Esophagus squamous epithelium (tissue), 5 donors: ENCODE results near the gene IGF2BP1. TPM values are rescaled to one million over a fixed set of nuclear protein-coding genes. Genes with fewer than 3 reads are reported as not detected.

Source experiments
- DNase-seq: peaks from one replicate; lab custom pipeline; 2025; lab: John Stamatoyannopoulos, UW
- H3K27ac ChIP-seq, 4 donors: fragments of 200-600 bp; sonication (generic); one replicate each; pipeline ENCODE4 v1.5.1; 2016 to 2019; ENCODE audit warnings: mild to moderate bottlenecking in 1 of 4
- H3K27me3 ChIP-seq, 4 donors: fragments of 200-600 bp; sonication (generic); 1 replicate in 3 of 4; 2 replicates in 1 of 4; pipeline versions ENCODE4 v1.5.1 to v1.6.0; 2017 to 2021; ENCODE audit warnings: antibody characterized with exemption in 1 of 4
- H3K36me3 ChIP-seq, 3 donors: fragments of 200-600 bp; sonication (generic); one replicate each; pipeline ENCODE4 v1.5.1; 2016 to 2019
- H3K4me1 ChIP-seq, 3 donors: fragments of 200-600 bp; sonication (generic); one replicate each; pipeline ENCODE4 v1.5.1; 2017 to 2019
- H3K4me3 ChIP-seq, 4 donors: fragments of 200-600 bp; sonication (generic); 1 replicate in 3 of 4; 2 replicates in 1 of 4; pipeline ENCODE4 v1.5.1; 2016 to 2019; ENCODE audit warnings: mild to moderate bottlenecking in 2 of 4, moderate library complexity in 1 of 4
- H3K9me3 ChIP-seq, 3 donors: fragments of 200-600 bp; sonication (generic); one replicate each; pipeline ENCODE4 v1.5.1; 2016 to 2019
- POLR2A ChIP-seq, 4 donors: fragments of 450-650 bp; IDR thresholded peaks; one replicate each; pipeline ENCODE4 v1.6.1; 2017; ENCODE audit warnings: antibody characterized with exemption in 4 of 4, mild to moderate bottlenecking in 4 of 4, moderate library complexity in 3 of 4
- WGBS, 2 donors: methylation state at CpG; one replicate each; pipeline ENCODE4 v1.1.5; 2018; 5-methylcytosine and 5-hydroxymethylcytosine counted together
- intact Hi-C: fragments of 100-400 bp; cut with DNase I; formaldehyde crosslinking; loops from one replicate; pipeline ENCODE4 v1.15.0; 2022
- total RNA-seq, 4 donors: library from RNA; depleted of rRNA; stranded (reverse); fragments of >200 nt; gene quantifications; one replicate each; pipeline ENCODE4 v1.1.0, GENCODE V29; 2016
- TF ChIP-seq, protein P1 (sequence below), 6 experiments: fragments of 450-650 bp in 4 of 6; fragments of 200-600 bp in 2 of 6; sonication (generic) in 2 of 6; IDR thresholded peaks; one replicate each; pipeline ENCODE4 v1.5.1; 2016 to 2019; ENCODE audit warnings: antibody characterized with exemption in 6 of 6, mild to moderate bottlenecking in 4 of 6, moderate library complexity in 4 of 6
- donor health status: DM: yes; HTN: yes; CAD: no.

IGF2BP1 gene
- total RNA-seq, 4 donors from 2014 or later: not detected

DNA sequence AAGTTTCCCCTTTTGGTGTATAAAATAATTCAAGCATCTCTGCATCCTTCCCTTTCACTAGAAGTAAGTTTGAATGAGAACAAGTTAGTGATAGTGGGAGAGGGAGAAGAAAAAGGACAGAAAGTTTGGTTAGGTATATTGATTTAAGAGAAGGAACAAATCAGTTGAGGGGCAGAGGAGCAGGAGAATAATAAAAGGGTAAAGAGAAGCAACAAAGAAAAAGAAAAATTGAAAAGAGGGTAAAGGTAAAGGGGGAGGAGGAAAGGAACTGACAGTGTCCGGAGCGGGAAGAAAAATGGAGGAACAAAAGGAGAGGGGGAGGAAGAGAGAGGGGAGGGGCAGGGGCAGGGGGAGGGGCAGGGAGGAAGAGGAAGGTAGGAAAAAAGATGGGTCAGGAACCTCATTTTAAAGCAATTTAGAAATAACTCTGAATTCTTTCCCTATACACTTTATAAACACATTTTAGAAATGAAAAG, 6.3 kb upstream of the IGF2BP1 start:
- WGBS, 2 donors: 18 to 27% methylated on average over 2 of the region's 2 CpGs
- intact Hi-C loops: no loop called here
- TF ChIP-seq, protein P1, sequence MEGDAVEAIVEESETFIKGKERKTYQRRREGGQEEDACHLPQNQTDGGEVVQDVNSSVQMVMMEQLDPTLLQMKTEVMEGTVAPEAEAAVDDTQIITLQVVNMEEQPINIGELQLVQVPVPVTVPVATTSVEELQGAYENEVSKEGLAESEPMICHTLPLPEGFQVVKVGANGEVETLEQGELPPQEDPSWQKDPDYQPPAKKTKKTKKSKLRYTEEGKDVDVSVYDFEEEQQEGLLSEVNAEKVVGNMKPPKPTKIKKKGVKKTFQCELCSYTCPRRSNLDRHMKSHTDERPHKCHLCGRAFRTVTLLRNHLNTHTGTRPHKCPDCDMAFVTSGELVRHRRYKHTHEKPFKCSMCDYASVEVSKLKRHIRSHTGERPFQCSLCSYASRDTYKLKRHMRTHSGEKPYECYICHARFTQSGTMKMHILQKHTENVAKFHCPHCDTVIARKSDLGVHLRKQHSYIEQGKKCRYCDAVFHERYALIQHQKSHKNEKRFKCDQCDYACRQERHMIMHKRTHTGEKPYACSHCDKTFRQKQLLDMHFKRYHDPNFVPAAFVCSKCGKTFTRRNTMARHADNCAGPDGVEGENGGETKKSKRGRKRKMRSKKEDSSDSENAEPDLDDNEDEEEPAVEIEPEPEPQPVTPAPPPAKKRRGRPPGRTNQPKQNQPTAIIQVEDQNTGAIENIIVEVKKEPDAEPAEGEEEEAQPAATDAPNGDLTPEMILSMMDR (IDR thresholded peaks at IDR 0.05): no peak
- no peak for TF ChIP-seq POLR2A (IDR thresholded peaks at IDR 0.05)
- Histone ChIP-seq H3K27me3 (peaks cover 11 to 99% (median 29%) of the 10 kb centered on the region in 4 donors), H3K4me3 (no peak overlapping the region), H3K4me1 (peaks cover 3 to 8% (median 3%) of the 10 kb centered on the region in 3 donors), H3K36me3 (no peaks in the 10 kb centered on the region), H3K9me3 (no peaks in the 10 kb centered on the region), H3K27ac (no peak overlapping the region)
- DNase-seq: no peak

DNA sequence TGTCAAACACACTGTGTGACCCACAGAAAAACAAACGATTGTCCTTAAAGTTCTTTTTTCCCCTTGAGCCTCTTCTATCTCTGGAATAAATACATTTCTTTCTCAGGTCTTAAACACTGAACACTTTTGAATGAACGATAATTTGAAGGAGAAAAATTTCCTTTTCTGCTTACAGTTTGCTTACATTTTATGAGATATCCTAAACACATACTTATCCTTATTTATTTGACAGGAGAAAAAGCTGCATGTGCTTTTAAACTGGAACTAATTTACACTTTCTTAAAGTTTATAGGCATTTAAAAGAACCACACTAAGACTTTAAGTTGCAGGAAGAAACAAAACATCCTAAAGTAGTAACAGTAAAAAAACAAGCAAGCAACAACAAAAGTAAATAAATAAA, 4.7 kb upstream of the IGF2BP1 start:
- 37 to 51% methylated on average over 2 of the region's 2 CpGs for WGBS, 2 donors
- Histone ChIP-seq H3K4me3 (no peak overlapping the region), H3K27ac (no peak overlapping the region), H3K36me3 (no peaks in the 10 kb centered on the region), H3K27me3 (peaks cover 26 to 100% (median 45%) of the 10 kb centered on the region in 4 donors), H3K9me3 (no peaks in the 10 kb centered on the region), H3K4me1 (peaks cover 6 to 23% (median 17%) of the 10 kb centered on the region in 3 donors)
- DNase-seq: no peak
- intact Hi-C loops: no loop called here
- no peak for TF ChIP-seq POLR2A (IDR thresholded peaks at IDR 0.05)
- TF ChIP-seq, protein P1 (IDR thresholded peaks at IDR 0.05): no peak

DNA sequence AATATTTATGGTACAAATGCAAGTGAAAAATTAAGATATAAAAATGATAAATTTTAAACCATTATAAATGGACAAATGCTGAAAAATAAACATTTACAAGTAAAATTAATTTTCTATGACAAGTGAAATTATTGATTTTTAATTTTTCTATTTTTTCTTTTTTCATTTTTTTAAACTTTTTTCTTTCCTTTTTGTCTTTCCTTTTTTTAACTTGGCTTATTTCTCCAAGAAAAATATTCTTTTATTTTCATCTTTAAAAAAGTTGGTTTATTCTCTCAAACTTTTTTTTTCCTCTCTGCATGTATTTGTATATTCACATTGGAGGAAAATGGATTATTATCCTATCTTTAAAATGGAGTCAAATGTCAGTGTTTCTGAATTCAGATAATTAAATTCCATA, 3.9 kb upstream of the IGF2BP1 start:
- Histone ChIP-seq H3K27ac (no peak overlapping the region), H3K9me3 (no peaks in the 10 kb centered on the region), H3K4me1 (peaks cover 6 to 31% (median 25%) of the 10 kb centered on the region in 3 donors), H3K27me3 (peaks cover 31 to 100% (median 53%) of the 10 kb centered on the region in 4 donors), H3K36me3 (no peaks in the 10 kb centered on the region), H3K4me3 (no peak overlapping the region)
- no peak for TF ChIP-seq POLR2A (IDR thresholded peaks at IDR 0.05)
- no peak for DNase-seq
- intact Hi-C loops: no loop called here

DNA sequence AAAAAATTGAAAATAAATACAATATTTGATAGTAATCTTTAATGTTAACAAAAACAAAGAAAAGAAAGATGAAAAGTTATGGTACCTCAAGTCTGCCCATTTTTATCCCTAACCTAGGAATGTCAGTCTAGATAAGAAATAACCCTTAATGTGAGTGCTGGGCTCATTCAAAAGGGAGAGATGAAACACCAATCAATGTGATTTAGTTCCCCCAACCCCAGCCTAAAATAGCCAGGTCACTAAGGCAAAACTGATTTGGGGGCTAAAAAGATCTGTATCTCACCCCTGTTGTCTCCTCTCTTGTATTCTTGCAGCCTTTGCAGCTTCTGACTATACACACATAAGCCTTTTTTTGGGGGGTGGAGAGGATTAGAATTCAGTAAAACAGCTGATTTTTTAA, 3.2 kb upstream of the IGF2BP1 start:
- Histone ChIP-seq H3K9me3 (no peaks in the 10 kb centered on the region), H3K27me3 (peaks cover 33 to 100% (median 59%) of the 10 kb centered on the region in 4 donors), H3K36me3 (no peaks in the 10 kb centered on the region), H3K4me3 (no peak overlapping the region), H3K27ac (no peak overlapping the region), H3K4me1 (peaks cover 6 to 35% (median 26%) of the 10 kb centered on the region in 3 donors)
- intact Hi-C loops: no loop called here
- DNase-seq: no peak
- no peak for TF ChIP-seq POLR2A (IDR thresholded peaks at IDR 0.05)
- TF ChIP-seq, protein P1 (IDR thresholded peaks at IDR 0.05): no peak

DNA sequence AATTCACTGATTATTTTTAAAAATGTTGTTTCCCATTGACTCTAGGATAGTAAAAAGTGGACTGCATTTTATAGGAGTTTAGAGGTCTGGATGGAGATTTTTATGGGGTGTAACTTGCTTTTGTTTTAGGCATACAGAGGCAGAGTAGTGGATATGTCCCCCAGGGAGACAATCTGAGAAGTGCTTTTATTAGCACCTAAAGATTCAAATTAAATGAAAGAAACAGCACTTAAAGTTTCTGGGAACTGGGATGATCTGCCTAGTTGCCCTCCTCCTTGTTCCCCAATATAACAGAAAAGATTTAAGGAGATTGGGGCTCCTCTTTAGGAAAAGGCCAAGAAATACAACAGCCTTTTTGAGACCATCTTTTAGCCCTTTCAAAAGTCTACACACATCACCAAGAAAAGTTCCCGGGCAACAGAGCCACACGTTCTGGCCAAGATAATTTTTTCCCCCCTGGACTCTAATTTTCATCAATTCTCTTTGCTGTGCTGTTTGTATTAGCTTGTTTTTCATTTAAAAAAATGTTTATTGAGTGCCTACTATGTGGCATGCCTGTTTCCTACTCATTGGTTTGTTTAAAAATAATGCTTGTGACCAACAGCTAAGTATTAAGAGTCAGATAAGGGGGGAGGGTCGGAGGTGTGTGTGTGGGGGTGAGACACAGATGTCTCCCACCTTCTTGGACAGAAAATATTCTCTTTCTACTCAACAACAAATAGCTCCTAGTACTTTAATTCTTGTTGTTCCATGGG, 2.5 kb upstream of the IGF2BP1 start:
- no peaks in the 10 kb centered on the region for H3K36me3 ChIP-seq
- WGBS, 2 donors: 27 to 44% methylated on average over 3 of the region's 3 CpGs
- no peak for DNase-seq
- intact Hi-C loops: no loop called here
- H3K27me3 ChIP-seq: peaks cover 33 to 100% (median 63%) of the 10 kb centered on the region in 4 donors
- no peak overlapping the region for H3K4me3 ChIP-seq
- peaks cover 6 to 35% (median 26%) of the 10 kb centered on the region in 3 donors for H3K4me1 ChIP-seq
- H3K27ac ChIP-seq: no peak overlapping the region
- H3K9me3 ChIP-seq: no peaks in the 10 kb centered on the region
- TF ChIP-seq, protein P1 (IDR thresholded peaks at IDR 0.05): no peak
- no peak for TF ChIP-seq POLR2A (IDR thresholded peaks at IDR 0.05)
